Amniotic stem cell (primary cell): Measurements from ENCODE around the gene TXNDC12.
"Not testable (repeated sequence)": the region's sequence is repeated elsewhere in the genome, so short reads cannot be mapped to it uniquely, and the experiment has no call there.

Experiments
- DNase-seq: peaks from one replicate; lab custom pipeline; 2025; lab: John Stamatoyannopoulos, UW

The TXNDC12 gene

GRCh38 chr1:52055066-52055865, at the start of gene TXNDC12:
Gene TXNDC12, minus strand, starts transcription at chr1:52055191. Its CDS starts 95 bp downstream, at chr1:52055096.
- peak; percentile 85 for DNase-seq

- DNase-seq: no peak
Measured at GRCh38 chr1:52102336-52103013, 47.5 kb upstream of the TXNDC12 start.

GRCh38 chr1:52098139-52098871, 43.3 kb upstream of the TXNDC12 start:
- DNase-seq: no peak

DNA sequence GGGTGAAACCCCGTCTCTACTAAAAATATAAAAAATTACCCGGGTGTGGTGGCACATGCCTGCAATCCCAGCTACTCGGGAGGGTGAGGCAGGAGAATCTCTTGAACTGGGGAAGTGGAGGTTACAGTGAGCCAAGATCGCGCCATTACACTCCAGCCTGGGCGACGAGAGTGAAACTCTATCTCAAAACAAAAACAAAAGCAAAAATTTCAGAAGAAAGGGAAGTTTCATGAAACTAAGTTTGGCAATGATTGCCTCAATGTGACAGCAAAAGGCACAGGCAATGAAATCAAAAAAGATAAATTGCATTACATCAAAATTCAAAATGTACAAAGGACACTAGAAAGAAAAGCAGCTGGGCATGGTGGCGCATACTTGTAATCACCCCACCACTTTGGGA, 41.2 kb upstream of the TXNDC12 start:
- no peak for DNase-seq

DNA sequence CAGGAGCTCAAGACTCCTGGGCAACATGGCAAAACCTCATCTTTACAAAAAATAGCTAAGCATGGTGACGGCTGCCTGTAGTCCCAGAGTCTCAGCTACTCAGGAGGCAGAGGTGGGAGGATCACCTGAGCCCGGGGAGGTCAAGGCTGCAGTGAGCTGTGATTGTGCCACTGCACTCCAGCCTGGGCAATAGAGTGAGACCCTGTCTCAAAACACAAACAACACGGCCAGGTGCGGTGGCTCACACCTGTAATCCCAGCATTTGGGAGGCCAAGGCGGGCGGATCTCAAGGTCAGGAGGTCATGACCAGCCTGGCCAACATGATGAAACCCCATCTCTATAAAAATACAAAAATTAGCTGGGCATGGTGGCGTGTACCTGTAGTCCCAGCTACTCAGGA, 39.3 kb upstream of the TXNDC12 start:
- DNase-seq: not testable (repeated sequence)

- DNase-seq: not testable (repeated sequence)
Measured at GRCh38 chr1:52087892-52088291, 32.9 kb upstream of the TXNDC12 start.

DNA sequence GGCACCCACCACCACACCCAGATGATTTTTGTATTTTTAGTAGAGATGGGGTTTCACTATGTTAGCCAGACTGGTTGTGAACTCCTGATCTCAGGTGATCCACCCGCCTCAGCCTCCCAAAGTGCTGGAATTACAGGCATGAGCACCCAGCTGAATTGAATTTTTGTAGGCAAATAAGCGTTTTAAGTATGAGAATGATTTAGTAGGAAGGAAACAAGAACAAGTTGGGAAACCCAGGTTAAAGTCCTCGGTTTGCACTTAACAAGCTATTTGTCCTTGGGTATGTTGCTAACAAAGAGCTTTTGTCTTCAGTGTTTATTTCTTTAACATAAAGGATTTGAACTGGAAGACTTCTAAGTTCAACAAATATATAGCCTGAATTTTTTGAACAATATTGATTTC, 25.0 kb upstream of the TXNDC12 start:
- DNase-seq: no peak

GRCh38 chr1:52077277-52077676, 22.3 kb upstream of the TXNDC12 start:
- not testable (repeated sequence) for DNase-seq

GRCh38 chr1:52072291-52072690, 17.3 kb upstream of the TXNDC12 start:
- no peak for DNase-seq

GRCh38 chr1:52070704-52071103, 15.7 kb upstream of the TXNDC12 start:
- no peak for DNase-seq

GRCh38 chr1:52063192-52063591, 8.2 kb upstream of the TXNDC12 start:
- no peak for DNase-seq

DNA sequence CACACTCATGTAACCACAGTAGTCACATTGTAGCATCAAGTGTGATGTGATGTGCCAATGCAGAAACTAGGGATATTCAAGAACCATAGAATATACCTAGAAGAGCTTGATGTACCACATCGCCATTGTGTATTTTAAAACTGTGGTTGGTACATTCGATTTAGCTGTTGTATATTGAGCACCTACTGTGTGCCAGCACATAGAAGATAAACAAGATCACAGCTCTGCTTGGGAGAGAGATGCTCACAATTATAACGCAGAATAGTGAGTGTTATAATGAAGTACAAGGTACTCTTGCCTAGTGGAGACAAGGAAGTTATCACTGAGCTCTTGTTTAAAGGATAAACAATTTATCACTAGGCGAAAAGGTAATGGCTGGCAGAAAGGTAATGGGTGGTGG, 5.8 kb upstream of the TXNDC12 start:
- DNase-seq: no peak

DNA sequence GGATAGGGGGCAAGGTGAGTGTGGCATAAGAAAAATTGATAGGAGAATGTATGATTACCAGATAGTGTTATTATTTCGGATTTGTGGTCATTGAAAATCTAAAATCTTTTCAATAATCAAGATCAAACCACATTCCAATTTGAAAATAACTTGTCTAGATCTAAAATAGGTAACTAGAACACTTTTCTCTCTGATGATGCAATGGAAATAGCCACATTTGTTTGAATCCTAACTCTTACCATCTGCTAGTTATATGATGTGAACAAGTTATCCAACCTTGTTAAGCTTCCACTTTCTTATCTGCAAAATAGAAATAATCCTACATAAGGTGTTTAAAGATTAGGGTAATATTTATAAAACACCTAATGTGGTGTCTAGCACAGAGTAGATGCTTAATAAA, 4.9 kb upstream of the TXNDC12 start:
- no peak for DNase-seq

- DNase-seq: peak; percentile 3
Measured at GRCh38 chr1:52059321-52059720, 4.3 kb upstream of the TXNDC12 start.

DNA sequence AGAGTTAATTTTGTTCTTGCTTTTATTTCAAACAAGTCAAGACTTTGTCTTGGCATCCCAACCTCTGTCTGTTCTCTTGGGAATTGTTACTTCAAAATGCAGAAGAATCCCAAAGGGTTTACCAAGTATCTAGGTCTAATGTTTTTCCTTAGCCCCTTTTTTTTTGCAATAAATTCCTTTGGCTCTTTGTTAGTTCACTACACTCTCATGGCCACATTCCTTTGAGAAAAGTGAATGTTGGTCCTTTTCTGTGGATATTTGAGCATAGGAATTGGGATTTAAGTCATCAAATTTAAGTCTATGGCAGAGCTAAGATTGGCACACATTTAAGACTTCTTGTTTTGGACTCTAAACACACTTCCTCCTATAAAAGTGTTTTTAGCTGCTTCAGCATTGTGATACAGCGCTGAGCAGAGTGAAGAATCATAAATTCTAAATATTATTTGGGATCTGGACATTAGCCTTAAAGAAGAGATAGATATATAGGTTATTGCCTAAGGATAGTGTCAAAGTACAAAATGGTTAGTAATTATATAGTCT, 3.0 kb upstream of the TXNDC12 start:
- no peak for DNase-seq

GRCh38 chr1:52057255-52057654, 2.3 kb upstream of the TXNDC12 start:
- no peak for DNase-seq

GRCh38 chr1:52056937-52057231, 1.9 kb upstream of the TXNDC12 start:
- DNase-seq: no peak

DNA sequence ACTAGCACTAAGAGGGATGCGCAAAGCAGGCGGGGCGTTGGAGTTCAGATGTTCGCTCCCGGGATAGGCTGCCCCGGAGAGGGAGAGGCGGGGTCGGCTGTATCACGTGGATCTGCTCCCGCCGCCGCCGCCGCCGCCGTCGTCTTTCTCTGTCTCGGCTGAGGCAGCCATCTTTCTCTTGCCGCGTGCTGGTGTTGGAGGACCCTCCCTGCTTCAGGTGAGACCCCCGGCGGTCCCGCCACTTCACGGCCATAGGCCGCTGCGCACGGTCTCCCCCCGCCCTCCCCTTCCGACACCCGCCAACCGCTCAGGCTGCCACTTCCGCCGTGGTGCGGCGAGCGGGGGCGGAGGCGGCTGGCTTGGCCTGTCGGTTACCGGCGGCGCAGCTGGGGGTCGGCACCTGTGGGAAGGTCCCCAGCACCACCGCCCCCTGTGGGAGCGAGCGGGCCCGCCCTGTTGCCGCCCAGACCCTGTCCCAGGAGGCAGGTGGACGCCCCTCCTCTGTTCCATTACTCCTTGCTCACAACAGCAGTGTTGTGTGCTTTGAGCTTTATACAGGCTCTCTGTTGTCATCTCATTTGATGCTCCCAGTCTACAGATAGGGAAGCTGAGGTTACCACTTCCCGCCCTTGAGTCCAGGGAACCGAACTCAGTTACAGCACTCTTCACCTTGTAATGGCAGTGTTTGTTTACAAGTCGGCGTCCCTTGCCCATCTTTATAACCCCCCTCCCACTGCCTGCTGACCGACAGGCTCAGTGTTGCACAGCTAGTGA, 1.4 kb upstream of the TXNDC12 start, which contains the start of gene BTF3L4:
BTF3L4 (plus strand) TSS at position 133 of the 774 bp plus-strand sequence. CDS start 3,553 bp downstream, outside the sequence.
- DNase-seq: peak; percentile 84

- DNase-seq: no peak
Measured at GRCh38 chr1:52055866-52056162, 823 bp upstream of the TXNDC12 start.

- no peak for DNase-seq
Measured at GRCh38 chr1:52054496-52055065, 410 bp downstream of the TXNDC12 start.

- DNase-seq: no peak
Measured at GRCh38 chr1:52053862-52054261, 1.1 kb downstream of the TXNDC12 start.

- not testable (repeated sequence) for DNase-seq
Measured at GRCh38 chr1:52049337-52049736, 5.7 kb downstream of the TXNDC12 start.
